Adrenal gland (tissue), 5 donors: ENCODE results near the gene SLC35F2.

Experiments
- POLR2A ChIP-seq, 2 donors: fragments of 450-650 bp; IDR thresholded peaks; one replicate each; pipeline ENCODE4 v1.6.1; 2017; ENCODE audit warnings: antibody characterized with exemption in 2 of 2, mild to moderate bottlenecking in 2 of 2, moderate library complexity in 1 of 2
- TF ChIP-seq, protein P1 (sequence below), 6 experiments: fragments of 450-650 bp in 4 of 6; fragments of 200-600 bp in 2 of 6; sonication (generic) in 1 of 6; IDR thresholded peaks; 1 replicate in 5 of 6; 2 replicates in 1 of 6; pipeline versions ENCODE4 v1.5.1 to v1.8.0; 2016 to 2021; ENCODE audit warnings: antibody characterized with exemption in 6 of 6, mild to moderate bottlenecking in 2 of 6, moderate library complexity in 1 of 6
- donor health status: DM: no; HTN: no; CAD: no.

DNA sequence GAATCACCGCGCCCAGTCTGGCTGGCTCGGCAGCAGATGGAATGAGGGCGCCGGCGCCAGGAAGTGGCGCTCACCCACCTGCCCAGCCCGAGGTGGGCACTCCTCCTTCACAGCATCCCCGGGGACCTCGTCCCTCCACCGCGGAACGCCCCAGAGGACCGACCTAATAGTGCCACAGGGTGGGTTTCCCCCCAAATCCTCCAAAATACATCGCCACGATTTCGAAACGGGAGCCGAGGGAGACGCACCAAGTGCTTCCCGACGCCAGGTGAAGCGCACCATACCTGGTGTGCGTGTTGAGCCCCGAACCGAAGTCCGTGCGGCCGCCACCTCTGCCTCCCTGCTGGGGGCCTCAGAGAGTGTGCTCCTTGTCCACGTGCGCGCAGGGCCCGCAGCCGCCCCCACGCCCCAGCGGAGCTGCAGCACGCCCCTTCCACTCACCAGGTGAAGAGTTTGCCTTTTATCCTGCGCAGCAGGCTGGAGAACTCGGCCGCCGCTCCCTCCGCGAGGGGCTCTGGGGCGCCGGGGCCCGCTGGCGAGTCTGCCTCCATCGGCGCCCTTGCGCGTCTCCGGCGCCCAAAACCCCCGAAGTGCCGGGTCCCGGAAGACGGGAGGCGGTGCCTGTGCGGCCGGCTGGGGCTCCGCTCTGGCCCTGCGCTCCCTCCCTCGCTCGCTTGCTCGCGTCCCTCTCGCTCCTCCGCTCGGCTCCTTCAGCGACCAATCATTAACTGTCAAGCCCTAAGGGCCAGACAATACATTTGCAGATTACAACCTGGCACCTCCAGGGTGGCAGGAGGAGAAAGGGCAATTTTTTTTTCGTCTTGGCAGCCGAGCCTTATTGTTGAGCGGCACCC is at the start of gene SLC35F2:
- TF ChIP-seq, protein P1, sequence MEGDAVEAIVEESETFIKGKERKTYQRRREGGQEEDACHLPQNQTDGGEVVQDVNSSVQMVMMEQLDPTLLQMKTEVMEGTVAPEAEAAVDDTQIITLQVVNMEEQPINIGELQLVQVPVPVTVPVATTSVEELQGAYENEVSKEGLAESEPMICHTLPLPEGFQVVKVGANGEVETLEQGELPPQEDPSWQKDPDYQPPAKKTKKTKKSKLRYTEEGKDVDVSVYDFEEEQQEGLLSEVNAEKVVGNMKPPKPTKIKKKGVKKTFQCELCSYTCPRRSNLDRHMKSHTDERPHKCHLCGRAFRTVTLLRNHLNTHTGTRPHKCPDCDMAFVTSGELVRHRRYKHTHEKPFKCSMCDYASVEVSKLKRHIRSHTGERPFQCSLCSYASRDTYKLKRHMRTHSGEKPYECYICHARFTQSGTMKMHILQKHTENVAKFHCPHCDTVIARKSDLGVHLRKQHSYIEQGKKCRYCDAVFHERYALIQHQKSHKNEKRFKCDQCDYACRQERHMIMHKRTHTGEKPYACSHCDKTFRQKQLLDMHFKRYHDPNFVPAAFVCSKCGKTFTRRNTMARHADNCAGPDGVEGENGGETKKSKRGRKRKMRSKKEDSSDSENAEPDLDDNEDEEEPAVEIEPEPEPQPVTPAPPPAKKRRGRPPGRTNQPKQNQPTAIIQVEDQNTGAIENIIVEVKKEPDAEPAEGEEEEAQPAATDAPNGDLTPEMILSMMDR (IDR thresholded peaks at IDR 0.05) = no peak
- no peak for TF ChIP-seq POLR2A (IDR thresholded peaks at IDR 0.05)
